ENCODE measurements around the gene FAM170B.

Gene FAM170B

DNA sequence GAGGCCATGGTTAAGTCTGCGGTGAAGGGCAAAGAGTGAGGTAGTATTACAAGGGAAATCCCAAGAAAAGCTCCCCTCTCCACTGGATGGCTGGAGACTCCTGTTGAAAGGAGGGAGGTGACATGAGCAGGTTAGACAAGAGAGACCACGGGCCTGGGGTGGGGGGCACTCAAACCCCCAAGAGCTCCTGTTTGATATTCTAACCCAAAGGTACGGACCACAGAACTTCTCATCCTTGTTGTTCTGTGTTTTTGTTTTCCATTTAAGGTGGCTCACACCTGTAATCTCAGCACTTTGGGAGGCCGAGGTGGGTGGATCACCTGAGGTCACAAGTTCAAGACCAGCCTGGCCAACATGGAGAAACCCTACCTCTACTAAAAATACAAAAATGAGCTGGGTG lies 30.1 kb downstream of the FAM170B start:
- DNase-seq (ENCODE audit: low spot score) = no peak

DNA sequence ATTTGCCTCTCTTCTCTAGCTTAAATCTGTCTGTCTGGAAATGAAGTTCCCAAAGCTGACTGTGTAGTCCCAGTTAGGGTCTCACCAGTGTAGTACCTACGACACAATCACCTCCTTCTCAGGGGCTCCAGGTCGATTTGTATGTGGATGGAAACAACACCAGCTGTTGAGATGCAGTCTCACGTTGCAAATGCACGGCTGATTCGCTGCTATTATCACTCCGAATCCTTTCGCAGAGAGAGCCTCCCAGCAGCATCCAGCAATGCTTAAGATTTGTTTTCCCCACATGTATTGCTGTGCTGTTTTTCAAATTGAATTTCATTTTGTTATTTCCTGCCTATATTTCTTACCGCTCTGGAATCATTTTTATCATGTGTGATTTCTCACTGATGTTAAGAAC lies 34.8 kb downstream of the FAM170B start:
- no peak for DNase-seq (ENCODE audit: low spot score)

- no peak for DNase-seq (ENCODE audit: low spot score)
These were observed 36.9 kb downstream of the FAM170B start for GRCh38 chr10:49096890-49097445.

- DNase-seq (ENCODE audit: low spot score) = no peak
These were observed 39.2 kb downstream of the FAM170B start for GRCh38 chr10:49094646-49095045.

- DNase-seq (ENCODE audit: low spot score) = no peak
These were observed 39.9 kb downstream of the FAM170B start for GRCh38 chr10:49093922-49094321.

DNA sequence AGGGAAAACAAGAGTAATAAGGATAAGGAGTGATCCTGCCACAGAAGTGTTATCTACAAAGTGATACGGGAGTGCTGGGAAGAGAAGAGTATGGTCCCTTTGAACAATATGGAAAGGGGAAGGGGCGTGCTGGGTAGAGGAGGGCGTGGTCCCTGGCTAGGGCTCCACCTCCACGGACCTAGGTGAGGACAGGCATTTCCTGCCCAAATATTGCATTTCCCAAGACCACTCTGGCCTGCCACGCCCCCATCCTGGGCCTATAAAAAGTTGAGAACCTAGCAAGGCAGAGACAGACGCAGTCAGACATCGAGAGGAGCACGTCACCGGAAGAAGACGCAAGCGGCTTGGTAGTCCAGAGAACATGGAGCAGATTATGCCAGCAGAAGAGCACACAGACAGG lies 41.3 kb downstream of the FAM170B start:
- DNase-seq (ENCODE audit: low spot score) = no peak

- no peak for DNase-seq (ENCODE audit: low spot score)
These were observed 42.2 kb downstream of the FAM170B start for GRCh38 chr10:49091450-49092210.

GRCh38 chr10:49090696-49091380 lies 43.0 kb downstream of the FAM170B start:
- DNase-seq (ENCODE audit: low spot score) = no peak

GRCh38 chr10:49090189-49090575 lies 43.6 kb downstream of the FAM170B start:
- DNase-seq (ENCODE audit: low spot score) = no peak

GRCh38 chr10:49089557-49090188 lies 44.1 kb downstream of the FAM170B start:
- DNase-seq (ENCODE audit: low spot score) = no peak

DNA sequence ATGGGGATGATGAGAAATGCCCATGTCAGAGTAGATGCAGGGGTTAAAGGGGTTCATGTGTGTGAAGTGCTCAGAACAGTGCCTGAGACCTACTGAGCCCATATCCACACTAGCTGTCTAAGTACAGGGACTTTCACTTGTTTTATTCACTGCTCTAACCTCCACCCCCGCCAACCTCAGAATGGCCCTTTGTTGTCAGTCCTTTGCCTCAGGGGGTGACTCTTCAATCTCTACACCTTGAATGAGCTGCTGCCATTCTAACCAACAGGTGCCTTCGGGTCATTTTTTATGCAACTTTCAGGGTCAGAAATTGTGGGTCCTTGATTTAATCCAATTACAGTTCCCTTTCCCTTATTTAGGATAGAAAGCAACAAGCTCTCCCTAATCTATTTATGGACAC lies 44.7 kb downstream of the FAM170B start:
- no peak for DNase-seq (ENCODE audit: low spot score)

- no peak for DNase-seq (ENCODE audit: low spot score)
These were observed 46.9 kb downstream of the FAM170B start for GRCh38 chr10:49086889-49087288.

- no peak for DNase-seq (ENCODE audit: low spot score)
These were observed 50.6 kb downstream of the FAM170B start for GRCh38 chr10:49083261-49083660.

GRCh38 chr10:49082766-49083165 lies 51.1 kb downstream of the FAM170B start:
- DNase-seq (ENCODE audit: low spot score) = no peak

DNA sequence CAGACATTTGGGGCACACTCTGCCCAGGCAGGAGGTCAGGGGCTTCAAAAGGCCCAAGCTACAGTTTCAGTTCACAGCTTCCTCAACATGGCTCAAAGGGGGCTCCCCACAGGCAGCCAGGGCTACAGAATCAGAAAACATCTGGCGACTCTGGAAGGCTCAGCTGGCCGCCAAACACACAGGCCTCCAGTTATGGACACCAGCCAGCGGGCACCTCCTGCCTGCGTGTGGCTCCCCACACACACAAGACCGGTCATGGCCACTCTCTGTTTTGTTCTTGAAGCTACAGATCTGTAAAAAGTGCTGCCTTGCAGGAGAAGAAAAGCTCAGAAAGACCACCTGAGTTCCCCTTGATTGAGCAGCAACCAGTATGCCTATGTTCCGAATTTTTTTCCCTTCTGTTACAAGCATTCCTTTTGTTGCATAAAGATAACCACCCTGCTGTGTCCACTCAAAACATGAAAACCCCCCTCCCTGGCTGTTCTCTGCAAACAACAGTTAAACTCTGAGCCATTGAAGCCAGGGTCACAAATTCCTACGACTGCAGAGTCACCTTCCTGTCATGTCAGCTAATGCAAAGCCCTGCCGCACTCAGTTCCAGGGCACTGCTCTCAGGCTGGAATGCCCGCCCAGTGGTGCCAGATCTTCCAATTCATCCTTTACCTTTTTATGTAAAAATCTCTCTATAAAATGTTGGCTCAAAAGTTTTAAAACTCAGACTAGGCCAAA lies 52.1 kb downstream of the FAM170B start:
- no peak for DNase-seq (ENCODE audit: low spot score)
